ENCODE measurements around the gene PAQR9. TPM values are rescaled to one million over a fixed set of nuclear protein-coding genes. Genes with fewer than 3 reads are reported as not detected.
"Not testable (repeated sequence)": the region's sequence is repeated elsewhere in the genome, so short reads cannot be mapped to it uniquely, and the experiment has no call there.

Gene PAQR9
- total RNA-seq, 1 experiment from 2014 or later = 0.17 TPM

- no peak for TF ChIP-seq REST (IDR thresholded peaks at IDR 0.05; ENCODE audit: low read depth)
- no peak for TF ChIP-seq RAD21 (IDR thresholded peaks at IDR 0.05; ENCODE audit: low read depth)
- TF ChIP-seq CEBPB (IDR thresholded peaks at IDR 0.05; ENCODE audit: low read depth) = no peak
- TF ChIP-seq EZH2 (IDR thresholded peaks at IDR 0.05) = no peak
- no peak for TF ChIP-seq SP1 (IDR thresholded peaks at IDR 0.05; ENCODE audit: low read depth)
- no peak for TF ChIP-seq JUND (IDR thresholded peaks at IDR 0.05)
- no peak for TF ChIP-seq MAX (IDR thresholded peaks at IDR 0.05)
- TF ChIP-seq ATF3 (IDR thresholded peaks at IDR 0.05) = no peak
- no peak for TF ChIP-seq SIN3A (IDR thresholded peaks at IDR 0.05; ENCODE audit: low read depth)
- TF ChIP-seq EZH2phosphoT487 (IDR thresholded peaks at IDR 0.05; ENCODE audit: borderline replicate concordance) = no peak
- TF ChIP-seq EGR1 (IDR thresholded peaks at IDR 0.05; ENCODE audit: low read depth) = no peak
- no peak for TF ChIP-seq ZNF274 (IDR thresholded peaks at IDR 0.05; ENCODE audit: low read depth, low read length)
- no peak for TF ChIP-seq TCF7L2 (IDR thresholded peaks at IDR 0.05; ENCODE audit: borderline replicate concordance, extremely low read depth, insufficient read depth, insufficient read length)
- TF ChIP-seq ZFX (IDR thresholded peaks at IDR 0.05) = no peak
- DNase-seq (ENCODE audit: low read depth, low spot score) = no peak
- Histone ChIP-seq H3K4me1 (ENCODE audit: control insufficient read depth in 1 of 2, insufficient read depth in 2 of 2, low read length in 2 of 2) (0 out of 4 replicates have a peak, but pooled peaks cover 2 to 3% of the 10 kb centered on the region in 2 experiments), H3K36me3 (ENCODE audit: control insufficient read depth in 1 of 2, insufficient read depth in 2 of 2, low read length in 2 of 2) (no peaks in the 10 kb centered on the region), H4K20me1 (ENCODE audit: insufficient read depth) (no peaks in the 10 kb centered on the region), H2AFZ (ENCODE audit: low read depth, low read length, poor library complexity, severe bottlenecking) (no peak overlapping the region), H3K9ac (ENCODE audit: low read length) (no peak overlapping the region), H3K9me2 (ENCODE audit: insufficient read depth) (no peaks in the 10 kb centered on the region), H3K4me2 (ENCODE audit: low read length) (no peak overlapping the region), H3K27ac (ENCODE audit: low read depth, low read length) (no peak overlapping the region), H3K27me3 (ENCODE audit: insufficient read depth, low read length) (no peaks in the 10 kb centered on the region), H3K79me2 (ENCODE audit: insufficient read depth, low read length) (no peaks in the 10 kb centered on the region), H3K4me3 (replicated peaks in 1 of 2; ENCODE audit: low read depth in 1 of 2, low read length in 2 of 2) (no peak overlapping the region), H3K9me3 (ENCODE audit: control insufficient read depth in 1 of 2, insufficient read depth in 1 of 2, low read depth in 1 of 2, low read length in 2 of 2) (no peaks in the 10 kb centered on the region)
- no peak for ATAC-seq
- ChIA-PET CTCF (interaction anchor here (1.8 to 2.5 kb wide), 2 partner anchors 11 to 162 kb away, joined by 6 to 16 read pairs; partner anchors contain the start of gene U2SURP), POLR2A (no interaction called here), RAD21 (ENCODE audit: low non-redundant PET in 1 of 2, low total read pairs in 2 of 2, uncharacterized antibody in 2 of 2, unreplicated experiment in 2 of 2) (no interaction called here)
- intact Hi-C loops (cut with micrococcal nuclease) = loop anchor here (10.0 kb wide), 1 partner anchor 546 kb away; the partner anchor contains the start of gene XRN1
- no TSS peak for BruUV-seq (replicated peaks)
Observed at GRCh38 chr3:142990721-142991120, 27.2 kb upstream of the PAQR9 start.

GRCh38 chr3:142988826-142989225, 25.4 kb upstream of the PAQR9 start:
- BruUV-seq (replicated peaks); RAD21 ChIA-PET (ENCODE audit: low non-redundant PET in 1 of 2, low total read pairs in 2 of 2, uncharacterized antibody in 2 of 2, unreplicated experiment in 2 of 2); POLR2A ChIA-PET: not testable (repeated sequence)

More at GRCh38 chr3:142988826-142989225, 25.4 kb upstream of the PAQR9 start:
- H3K9me3 ChIP-seq (ENCODE audit: control insufficient read depth in 1 of 2, insufficient read depth in 1 of 2, low read depth in 1 of 2, low read length in 2 of 2); H3K79me2 ChIP-seq (ENCODE audit: insufficient read depth, low read length); H3K4me1 ChIP-seq (ENCODE audit: control insufficient read depth in 1 of 2, insufficient read depth in 2 of 2, low read length in 2 of 2); CTCF ChIA-PET; H3K4me2 ChIP-seq (ENCODE audit: low read length); H4K20me1 ChIP-seq (ENCODE audit: insufficient read depth); H2AFZ ChIP-seq (ENCODE audit: low read depth, low read length, poor library complexity, severe bottlenecking); H3K36me3 ChIP-seq (ENCODE audit: control insufficient read depth in 1 of 2, insufficient read depth in 2 of 2, low read length in 2 of 2); ATAC-seq; H3K27me3 ChIP-seq (ENCODE audit: insufficient read depth, low read length); H3K9ac ChIP-seq (ENCODE audit: low read length); H3K27ac ChIP-seq (ENCODE audit: low read depth, low read length); intact Hi-C loops (cut with micrococcal nuclease); H3K9me2 ChIP-seq (ENCODE audit: insufficient read depth); DNase-seq (ENCODE audit: low read depth, low spot score); H3K4me3 ChIP-seq (replicated peaks in 1 of 2; ENCODE audit: low read depth in 1 of 2, low read length in 2 of 2): not testable (repeated sequence)
